ENCODE measurements around the gene FECH. TPM values are rescaled to one million over a fixed set of nuclear protein-coding genes. Genes with fewer than 3 reads are reported as not detected.

Gene FECH
- total and polyA plus RNA-seq, 9 of the 15 experiments (the other 6 are each of a cell fraction or from before 2014, with no cell fraction given): 19.8 to 170 (median 56.8) TPM

GRCh38 chr18:57583297-57583835 is 3.1 kb downstream of the FECH start (continued):
- TF ChIP-seq ARID3A (IDR thresholded peaks at IDR 0.05; ENCODE audit: borderline replicate concordance, low read depth, low read length) (0 out of 2 replicates have a peak, but pooled peaks have one; percentile 42), NR2C1 (IDR thresholded peaks at IDR 0.05) (no peak), NR2C1 (tag; IDR thresholded peaks at IDR 0.05) (no peak), PHF21A (IDR thresholded peaks at IDR 0.05; ENCODE audit: borderline replicate concordance, low read depth) (no peak), ARID2 (IDR thresholded peaks at IDR 0.05) (no peak), PHB (CRISPR knock-in tag; IDR thresholded peaks at IDR 0.05) (no peak), ELF4 (CRISPR knock-in tag; IDR thresholded peaks at IDR 0.05) (no peak; the same call in 1 of the 2 replicates), ZNF696 (CRISPR knock-in tag; conservative IDR thresholded peaks at IDR 0.05) (no peak), NCOA4 (IDR thresholded peaks at IDR 0.05; ENCODE audit: partially characterized antibody) (no peak), BRF1 (IDR thresholded peaks at IDR 0.05; ENCODE audit: borderline replicate concordance, extremely low read depth, insufficient read length) (no peak), SMARCA5 (IDR thresholded peaks at IDR 0.05) (no peak), ZNF644 (tag; IDR thresholded peaks at IDR 0.05; ENCODE audit: low read depth) (peak; percentile 89), ZFP1 (CRISPR knock-in tag; IDR thresholded peaks at IDR 0.05) (no peak), FOXA1 (IDR thresholded peaks at IDR 0.05; ENCODE audit: borderline replicate concordance) (no peak), SRF (CRISPR knock-in tag; IDR thresholded peaks at IDR 0.05) (peak in 1 of 2 experiments; percentile 62; a peak in 1 of 4 replicates), TCF3 (CRISPR knock-in tag; IDR thresholded peaks at IDR 0.05) (peak; percentile 97), ZNF431 (CRISPR knock-in tag; IDR thresholded peaks at IDR 0.05) (no peak), MEIS2 (IDR thresholded peaks at IDR 0.05; ENCODE audit: partially characterized antibody) (no peak), HDAC8 (tag; IDR thresholded peaks at IDR 0.05) (no peak), USF1 (CRISPR knock-in tag; IDR thresholded peaks at IDR 0.05) (no peak), SIN3A (IDR thresholded peaks at IDR 0.05; ENCODE audit: borderline replicate concordance in 2 of 2, control insufficient read depth in 1 of 2, low read depth in 2 of 2, low read length in 2 of 2) (no peak), MAFF (IDR thresholded peaks at IDR 0.05; ENCODE audit: low read length) (no peak), POLR2B (IDR thresholded peaks at IDR 0.05; ENCODE audit: low read depth, partially characterized antibody) (no peak), DNMT1 (IDR thresholded peaks at IDR 0.05) (no peak), IRF9 (tag; IDR thresholded peaks at IDR 0.05) (no peak), BCL6 (CRISPR knock-in tag; IDR thresholded peaks at IDR 0.05) (no peak), ZNF134 (CRISPR knock-in tag; conservative IDR thresholded peaks at IDR 0.05) (no peak), CHD4 (IDR thresholded peaks at IDR 0.05; ENCODE audit: insufficient read depth, insufficient replicate concordance, low read depth, low read length, poor library complexity, severe bottlenecking) (no peak), IRF2 (CRISPR knock-in tag; IDR thresholded peaks at IDR 0.05) (no peak)
